Transverse colon (tissue), 3 donors: ENCODE measurements around the gene TCERG1L.

ENCODE experiments used
- EP300 ChIP-seq: sonication (generic); formaldehyde crosslinking; IDR thresholded peaks from one replicate; pipeline ENCODE4 v1.6.1; 2017; ENCODE audit warnings: antibody characterized with exemption, low read depth
- POLR2A ChIP-seq: fragments of 450-650 bp; IDR thresholded peaks from one replicate; pipeline ENCODE4 v1.6.1; 2016; ENCODE audit warnings: antibody characterized with exemption, mild to moderate bottlenecking, moderate library complexity
- TF ChIP-seq, protein P1 (sequence below), 5 experiments: fragments of 200-600 bp in 3 of 5; fragments of 450-650 bp in 2 of 5; sonication (generic) in 3 of 5; IDR thresholded peaks; 1 replicate in 2 of 5; 2 replicates in 3 of 5; pipeline ENCODE4 v1.5.1; 2016 to 2017; ENCODE audit warnings: antibody characterized with exemption in 5 of 5, inconsistent platforms in 3 of 5, mild to moderate bottlenecking in 2 of 5, moderate library complexity in 1 of 5

DNA sequence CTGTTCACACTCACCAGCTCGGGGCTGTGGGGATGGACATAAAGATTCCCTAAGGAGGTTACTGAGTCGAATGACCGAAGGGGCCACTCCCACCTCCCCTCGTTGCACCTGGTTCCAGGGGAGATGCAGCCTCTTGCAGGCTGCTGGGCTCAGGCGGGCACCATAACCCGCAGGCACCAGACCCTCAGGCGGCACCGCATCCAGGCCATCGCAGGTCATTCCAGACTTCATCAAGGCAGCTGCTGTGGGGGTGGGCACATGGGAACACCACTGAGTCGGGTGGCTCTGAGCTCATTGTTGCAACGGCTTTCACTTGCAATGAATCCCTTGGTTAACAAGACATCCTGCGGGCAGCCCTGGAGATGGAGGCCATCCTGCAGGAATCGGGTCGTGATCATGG lies 221.7 kb downstream of the TCERG1L start:
- TF ChIP-seq, protein P1, sequence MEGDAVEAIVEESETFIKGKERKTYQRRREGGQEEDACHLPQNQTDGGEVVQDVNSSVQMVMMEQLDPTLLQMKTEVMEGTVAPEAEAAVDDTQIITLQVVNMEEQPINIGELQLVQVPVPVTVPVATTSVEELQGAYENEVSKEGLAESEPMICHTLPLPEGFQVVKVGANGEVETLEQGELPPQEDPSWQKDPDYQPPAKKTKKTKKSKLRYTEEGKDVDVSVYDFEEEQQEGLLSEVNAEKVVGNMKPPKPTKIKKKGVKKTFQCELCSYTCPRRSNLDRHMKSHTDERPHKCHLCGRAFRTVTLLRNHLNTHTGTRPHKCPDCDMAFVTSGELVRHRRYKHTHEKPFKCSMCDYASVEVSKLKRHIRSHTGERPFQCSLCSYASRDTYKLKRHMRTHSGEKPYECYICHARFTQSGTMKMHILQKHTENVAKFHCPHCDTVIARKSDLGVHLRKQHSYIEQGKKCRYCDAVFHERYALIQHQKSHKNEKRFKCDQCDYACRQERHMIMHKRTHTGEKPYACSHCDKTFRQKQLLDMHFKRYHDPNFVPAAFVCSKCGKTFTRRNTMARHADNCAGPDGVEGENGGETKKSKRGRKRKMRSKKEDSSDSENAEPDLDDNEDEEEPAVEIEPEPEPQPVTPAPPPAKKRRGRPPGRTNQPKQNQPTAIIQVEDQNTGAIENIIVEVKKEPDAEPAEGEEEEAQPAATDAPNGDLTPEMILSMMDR (IDR thresholded peaks at IDR 0.05) = no peak
- no peak for TF ChIP-seq POLR2A
- no peak for TF ChIP-seq EP300
